ENCODE results near the gene SRCAP.

DNA sequence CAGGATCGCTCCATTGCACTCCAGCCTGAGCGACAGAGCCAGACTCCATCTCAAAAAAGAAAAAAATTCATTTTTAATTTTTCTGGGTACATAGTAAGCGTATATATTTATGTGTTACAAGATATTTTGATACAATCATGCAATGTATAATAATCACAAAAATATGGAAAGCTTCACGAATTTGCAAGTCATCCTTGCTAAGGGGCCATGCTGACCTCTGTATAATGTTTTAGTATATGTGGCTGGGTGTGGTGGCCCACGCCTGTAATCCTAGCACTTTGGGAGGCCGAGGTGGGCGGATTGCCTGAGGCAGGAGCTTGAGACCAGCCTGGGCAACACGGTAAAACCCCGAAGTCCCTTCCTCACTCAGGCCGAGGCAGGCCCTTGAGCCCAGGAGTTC is 23.8 kb upstream of the SRCAP start:
- TF ChIP-seq, protein P1, sequence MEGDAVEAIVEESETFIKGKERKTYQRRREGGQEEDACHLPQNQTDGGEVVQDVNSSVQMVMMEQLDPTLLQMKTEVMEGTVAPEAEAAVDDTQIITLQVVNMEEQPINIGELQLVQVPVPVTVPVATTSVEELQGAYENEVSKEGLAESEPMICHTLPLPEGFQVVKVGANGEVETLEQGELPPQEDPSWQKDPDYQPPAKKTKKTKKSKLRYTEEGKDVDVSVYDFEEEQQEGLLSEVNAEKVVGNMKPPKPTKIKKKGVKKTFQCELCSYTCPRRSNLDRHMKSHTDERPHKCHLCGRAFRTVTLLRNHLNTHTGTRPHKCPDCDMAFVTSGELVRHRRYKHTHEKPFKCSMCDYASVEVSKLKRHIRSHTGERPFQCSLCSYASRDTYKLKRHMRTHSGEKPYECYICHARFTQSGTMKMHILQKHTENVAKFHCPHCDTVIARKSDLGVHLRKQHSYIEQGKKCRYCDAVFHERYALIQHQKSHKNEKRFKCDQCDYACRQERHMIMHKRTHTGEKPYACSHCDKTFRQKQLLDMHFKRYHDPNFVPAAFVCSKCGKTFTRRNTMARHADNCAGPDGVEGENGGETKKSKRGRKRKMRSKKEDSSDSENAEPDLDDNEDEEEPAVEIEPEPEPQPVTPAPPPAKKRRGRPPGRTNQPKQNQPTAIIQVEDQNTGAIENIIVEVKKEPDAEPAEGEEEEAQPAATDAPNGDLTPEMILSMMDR (IDR thresholded peaks at IDR 0.05), result no peak
- no peak for TF ChIP-seq POLR2A (IDR thresholded peaks at IDR 0.05)
